ENCODE data around the gene TCP1.
"Not testable (repeated sequence)": the region's sequence is repeated elsewhere in the genome, so short reads cannot be mapped to it uniquely, and the experiment has no call there.

- not testable (repeated sequence) for TF ChIP-seq POLR2A (IDR thresholded peaks at IDR 0.05; ENCODE audit: low read depth); EP300 (IDR thresholded peaks at IDR 0.05); POLR2AphosphoS5 (IDR thresholded peaks at IDR 0.05)
- TF ChIP-seq, protein P1, sequence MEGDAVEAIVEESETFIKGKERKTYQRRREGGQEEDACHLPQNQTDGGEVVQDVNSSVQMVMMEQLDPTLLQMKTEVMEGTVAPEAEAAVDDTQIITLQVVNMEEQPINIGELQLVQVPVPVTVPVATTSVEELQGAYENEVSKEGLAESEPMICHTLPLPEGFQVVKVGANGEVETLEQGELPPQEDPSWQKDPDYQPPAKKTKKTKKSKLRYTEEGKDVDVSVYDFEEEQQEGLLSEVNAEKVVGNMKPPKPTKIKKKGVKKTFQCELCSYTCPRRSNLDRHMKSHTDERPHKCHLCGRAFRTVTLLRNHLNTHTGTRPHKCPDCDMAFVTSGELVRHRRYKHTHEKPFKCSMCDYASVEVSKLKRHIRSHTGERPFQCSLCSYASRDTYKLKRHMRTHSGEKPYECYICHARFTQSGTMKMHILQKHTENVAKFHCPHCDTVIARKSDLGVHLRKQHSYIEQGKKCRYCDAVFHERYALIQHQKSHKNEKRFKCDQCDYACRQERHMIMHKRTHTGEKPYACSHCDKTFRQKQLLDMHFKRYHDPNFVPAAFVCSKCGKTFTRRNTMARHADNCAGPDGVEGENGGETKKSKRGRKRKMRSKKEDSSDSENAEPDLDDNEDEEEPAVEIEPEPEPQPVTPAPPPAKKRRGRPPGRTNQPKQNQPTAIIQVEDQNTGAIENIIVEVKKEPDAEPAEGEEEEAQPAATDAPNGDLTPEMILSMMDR (IDR thresholded peaks at IDR 0.05): not testable (repeated sequence)
These were observed 5.6 kb upstream of the TCP1 start for GRCh38 chr6:159794976-159795375.
